Measurements from ENCODE around the gene NEK1. TPM values are rescaled to one million over a fixed set of nuclear protein-coding genes. Genes with fewer than 3 reads are reported as not detected.

NEK1 gene
- total RNA-seq, 1 donor from 2014 or later = 11.0 TPM

- Histone ChIP-seq H3K4me1 (no peaks in the 10 kb centered on the region), H3K9me3 (no peaks in the 10 kb centered on the region), H3K36me3 (peaks cover 5 to 24% of the 10 kb centered on the region in 2 donors), H3K27ac (no peak overlapping the region), H3K27me3 (no peaks in the 10 kb centered on the region), H3K4me3 (no peak overlapping the region)
- no peak for DNase-seq (ENCODE audit: low spot score in 2 of 2)
- intact Hi-C loops (cut with DNase I) = no loop called here
- TF ChIP-seq, protein P1, sequence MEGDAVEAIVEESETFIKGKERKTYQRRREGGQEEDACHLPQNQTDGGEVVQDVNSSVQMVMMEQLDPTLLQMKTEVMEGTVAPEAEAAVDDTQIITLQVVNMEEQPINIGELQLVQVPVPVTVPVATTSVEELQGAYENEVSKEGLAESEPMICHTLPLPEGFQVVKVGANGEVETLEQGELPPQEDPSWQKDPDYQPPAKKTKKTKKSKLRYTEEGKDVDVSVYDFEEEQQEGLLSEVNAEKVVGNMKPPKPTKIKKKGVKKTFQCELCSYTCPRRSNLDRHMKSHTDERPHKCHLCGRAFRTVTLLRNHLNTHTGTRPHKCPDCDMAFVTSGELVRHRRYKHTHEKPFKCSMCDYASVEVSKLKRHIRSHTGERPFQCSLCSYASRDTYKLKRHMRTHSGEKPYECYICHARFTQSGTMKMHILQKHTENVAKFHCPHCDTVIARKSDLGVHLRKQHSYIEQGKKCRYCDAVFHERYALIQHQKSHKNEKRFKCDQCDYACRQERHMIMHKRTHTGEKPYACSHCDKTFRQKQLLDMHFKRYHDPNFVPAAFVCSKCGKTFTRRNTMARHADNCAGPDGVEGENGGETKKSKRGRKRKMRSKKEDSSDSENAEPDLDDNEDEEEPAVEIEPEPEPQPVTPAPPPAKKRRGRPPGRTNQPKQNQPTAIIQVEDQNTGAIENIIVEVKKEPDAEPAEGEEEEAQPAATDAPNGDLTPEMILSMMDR (IDR thresholded peaks at IDR 0.05) = no peak
Observed at GRCh38 chr4:169593050-169593560, 19.3 kb downstream of the NEK1 start.

GRCh38 chr4:169583563-169583962, 28.8 kb downstream of the NEK1 start:
- DNase-seq (ENCODE audit: low spot score in 2 of 2) = no peak
- Histone ChIP-seq H3K27ac (no peak overlapping the region), H3K27me3 (no peaks in the 10 kb centered on the region), H3K4me1 (no peaks in the 10 kb centered on the region), H3K36me3 (peaks cover 12 to 49% of the 10 kb centered on the region in 2 donors), H3K4me3 (no peak overlapping the region), H3K9me3 (no peaks in the 10 kb centered on the region)
- TF ChIP-seq, protein P1 (IDR thresholded peaks at IDR 0.05) = no peak
- intact Hi-C loops (cut with DNase I) = no loop called here

DNA sequence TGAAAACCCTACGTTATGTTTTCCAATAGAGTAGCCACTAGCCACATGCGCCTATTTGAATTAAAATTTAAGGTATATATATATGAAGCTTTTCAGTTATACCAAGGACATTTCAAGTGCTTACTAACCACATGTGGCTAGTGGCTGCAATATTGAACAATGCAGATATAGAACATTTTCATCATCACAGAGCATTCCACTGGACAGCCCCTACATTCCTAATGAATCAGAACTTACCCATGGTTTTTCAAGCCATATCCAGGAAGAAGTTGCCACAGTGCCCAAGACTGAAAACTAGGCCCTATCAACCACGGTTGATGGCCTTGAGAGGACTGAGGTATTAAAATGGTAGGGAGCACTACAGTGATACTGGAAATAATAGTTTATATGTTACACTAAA, 29.7 kb downstream of the NEK1 start:
- no peak for DNase-seq (ENCODE audit: low spot score in 2 of 2)
- intact Hi-C loops (cut with DNase I) = no loop called here
- Histone ChIP-seq H3K4me3 (no peak overlapping the region), H3K9me3 (no peaks in the 10 kb centered on the region), H3K4me1 (no peaks in the 10 kb centered on the region), H3K27ac (no peak overlapping the region), H3K27me3 (no peaks in the 10 kb centered on the region), H3K36me3 (peaks cover 12 to 43% of the 10 kb centered on the region in 2 donors)
- TF ChIP-seq, protein P1 (IDR thresholded peaks at IDR 0.05) = no peak

DNA sequence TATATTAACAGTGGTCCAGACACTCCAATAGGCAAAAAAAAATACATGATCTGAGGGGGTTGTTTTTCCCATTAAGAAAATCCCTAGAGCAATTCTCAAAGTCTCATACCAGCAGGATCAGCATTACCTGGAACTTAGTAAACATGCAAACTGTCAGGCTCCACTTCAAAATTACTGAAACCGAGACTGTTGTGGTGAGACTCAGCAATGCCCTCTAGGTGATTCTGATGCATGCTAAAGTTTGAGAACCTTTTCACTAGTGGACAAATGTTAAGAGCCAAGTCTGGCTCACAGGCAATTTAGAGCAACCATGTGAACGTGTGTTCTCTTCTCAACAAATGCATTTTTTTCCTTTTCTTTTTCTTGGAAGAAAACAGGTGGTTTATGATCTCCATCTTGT, 30.2 kb downstream of the NEK1 start:
- Histone ChIP-seq H3K27ac (no peak overlapping the region), H3K36me3 (peaks cover 12 to 43% of the 10 kb centered on the region in 2 donors), H3K27me3 (no peaks in the 10 kb centered on the region), H3K9me3 (no peaks in the 10 kb centered on the region), H3K4me3 (no peak overlapping the region), H3K4me1 (no peaks in the 10 kb centered on the region)
- intact Hi-C loops (cut with DNase I) = no loop called here
- no peak for DNase-seq (ENCODE audit: low spot score in 2 of 2)
- TF ChIP-seq, protein P1 (IDR thresholded peaks at IDR 0.05) = no peak

DNA sequence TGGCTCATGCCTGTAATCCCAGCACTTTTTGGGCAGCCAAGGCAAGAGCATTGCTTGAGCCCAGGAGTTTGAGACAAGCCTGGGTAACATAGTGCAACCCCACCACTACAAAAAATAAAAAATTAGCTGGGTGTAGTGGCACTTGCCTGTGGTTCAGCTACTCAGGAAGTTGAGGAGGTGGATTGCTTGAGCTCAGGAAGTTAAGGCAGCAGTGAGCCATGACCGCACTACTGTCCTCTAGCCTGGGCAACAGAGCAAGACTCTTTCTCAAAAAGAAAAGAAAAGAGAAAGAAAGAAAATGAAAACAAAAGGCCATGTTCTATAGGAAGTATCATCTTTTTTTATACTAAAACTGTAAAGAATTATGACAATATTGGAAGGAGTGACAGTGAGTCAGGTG, 38.5 kb downstream of the NEK1 start:
- Histone ChIP-seq H3K36me3 (peaks cover 11 to 32% of the 10 kb centered on the region in 2 donors), H3K27me3 (no peaks in the 10 kb centered on the region)
- no peak for DNase-seq (ENCODE audit: low spot score in 2 of 2)

More for the DNA sequence above, 38.5 kb downstream of the NEK1 start:
- TF ChIP-seq, protein P1 (IDR thresholded peaks at IDR 0.05) = no peak
- no peak overlapping the region for H3K4me3 ChIP-seq
- intact Hi-C loops (cut with DNase I) = no loop called here
- no peaks in the 10 kb centered on the region for H3K9me3 ChIP-seq
- H3K4me1 ChIP-seq = no peaks in the 10 kb centered on the region
- H3K27ac ChIP-seq = no peak overlapping the region
